ENCODE measurements around the gene DGKG.

The DGKG gene

DNA sequence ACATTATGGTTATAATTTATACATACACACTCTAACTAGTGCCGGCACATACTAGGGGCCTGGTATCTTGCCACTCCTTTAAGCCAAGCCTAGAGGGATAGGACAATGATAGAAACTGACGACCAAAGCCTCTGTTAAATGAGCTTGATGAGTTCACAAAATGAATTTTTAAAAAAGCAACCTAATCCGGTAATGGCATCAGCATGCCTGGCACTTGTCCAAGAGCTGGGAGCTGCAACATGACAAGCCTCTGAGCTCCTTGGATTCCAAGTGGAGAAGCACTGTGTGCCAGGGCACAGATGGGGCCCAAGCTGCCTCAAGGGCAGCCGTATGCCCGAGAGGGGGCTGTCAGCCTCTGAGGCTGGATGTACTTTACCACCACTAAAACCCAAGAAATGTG is 262.9 kb downstream of the DGKG start:
- no peak overlapping the region for H3K4me3 ChIP-seq (ENCODE audit: low read depth, low read length)
- TF ChIP-seq, protein P1, sequence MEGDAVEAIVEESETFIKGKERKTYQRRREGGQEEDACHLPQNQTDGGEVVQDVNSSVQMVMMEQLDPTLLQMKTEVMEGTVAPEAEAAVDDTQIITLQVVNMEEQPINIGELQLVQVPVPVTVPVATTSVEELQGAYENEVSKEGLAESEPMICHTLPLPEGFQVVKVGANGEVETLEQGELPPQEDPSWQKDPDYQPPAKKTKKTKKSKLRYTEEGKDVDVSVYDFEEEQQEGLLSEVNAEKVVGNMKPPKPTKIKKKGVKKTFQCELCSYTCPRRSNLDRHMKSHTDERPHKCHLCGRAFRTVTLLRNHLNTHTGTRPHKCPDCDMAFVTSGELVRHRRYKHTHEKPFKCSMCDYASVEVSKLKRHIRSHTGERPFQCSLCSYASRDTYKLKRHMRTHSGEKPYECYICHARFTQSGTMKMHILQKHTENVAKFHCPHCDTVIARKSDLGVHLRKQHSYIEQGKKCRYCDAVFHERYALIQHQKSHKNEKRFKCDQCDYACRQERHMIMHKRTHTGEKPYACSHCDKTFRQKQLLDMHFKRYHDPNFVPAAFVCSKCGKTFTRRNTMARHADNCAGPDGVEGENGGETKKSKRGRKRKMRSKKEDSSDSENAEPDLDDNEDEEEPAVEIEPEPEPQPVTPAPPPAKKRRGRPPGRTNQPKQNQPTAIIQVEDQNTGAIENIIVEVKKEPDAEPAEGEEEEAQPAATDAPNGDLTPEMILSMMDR (IDR thresholded peaks at IDR 0.05; ENCODE audit: borderline replicate concordance, insufficient read depth, low read depth, low read length), result no peak

DNA sequence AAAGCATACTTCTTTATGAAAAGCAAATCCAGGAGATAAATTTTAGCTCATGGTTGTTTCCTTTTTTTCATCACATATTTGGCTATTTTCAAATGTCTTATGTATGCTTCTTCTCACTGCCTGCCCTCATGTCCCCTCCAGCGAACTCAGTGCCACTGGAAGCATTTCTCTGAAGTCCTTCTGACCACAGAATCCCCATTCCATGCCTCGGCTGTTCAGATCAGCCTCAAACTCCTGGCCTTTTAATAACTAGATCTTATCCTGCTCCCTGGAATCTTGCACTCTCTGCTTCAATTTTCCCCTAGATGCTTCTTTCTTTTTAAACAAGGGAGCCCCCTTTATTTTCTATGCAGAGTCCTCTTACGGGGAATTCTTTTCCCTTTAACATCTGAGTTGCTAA is 263.3 kb downstream of the DGKG start:
- no peak overlapping the region for H3K4me3 ChIP-seq (ENCODE audit: low read depth, low read length)
- TF ChIP-seq, protein P1 (IDR thresholded peaks at IDR 0.05; ENCODE audit: borderline replicate concordance, insufficient read depth, low read depth, low read length), result no peak

DNA sequence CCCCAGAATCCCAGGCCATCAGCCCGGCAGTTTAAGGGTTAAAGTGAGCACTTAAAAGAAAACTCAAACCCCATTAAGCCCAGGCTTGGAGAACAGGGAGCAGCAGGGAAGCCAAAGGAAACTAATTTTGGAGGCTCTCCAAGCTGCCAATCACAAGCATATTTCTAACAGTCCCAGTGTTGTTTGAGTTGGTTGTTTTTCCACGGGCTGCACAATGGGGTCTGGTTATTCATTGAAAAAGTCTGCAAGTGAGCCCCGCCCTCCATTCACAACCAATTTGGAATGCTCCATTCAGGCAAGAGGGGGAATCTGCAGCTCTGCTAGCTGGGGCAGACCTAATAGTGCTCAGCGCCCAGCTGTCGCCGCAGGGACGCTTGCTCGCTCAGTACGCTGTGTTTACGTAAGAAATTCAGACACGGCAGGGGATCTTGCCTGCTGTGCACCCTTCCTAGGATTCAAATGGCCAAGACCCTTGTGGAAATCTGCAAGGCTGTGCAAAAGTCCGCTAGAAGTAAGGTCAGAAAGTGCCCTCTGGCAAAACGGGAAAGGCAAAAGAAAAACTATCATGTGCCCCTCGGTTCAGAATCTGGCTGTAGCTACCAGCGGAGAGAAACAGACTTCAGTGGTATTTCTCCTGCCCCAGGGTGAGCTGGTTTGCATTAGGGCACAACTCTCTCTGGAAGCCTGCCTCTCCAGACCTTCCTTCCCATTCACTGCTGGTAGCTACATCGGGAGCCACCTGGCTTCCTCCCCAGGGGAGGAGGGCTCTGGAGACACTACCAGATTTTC is 264.2 kb downstream of the DGKG start:
- TF ChIP-seq, protein P1 (IDR thresholded peaks at IDR 0.05; ENCODE audit: borderline replicate concordance, insufficient read depth, low read depth, low read length), result no peak
- H3K4me3 ChIP-seq (ENCODE audit: low read depth, low read length), result no peak overlapping the region

DNA sequence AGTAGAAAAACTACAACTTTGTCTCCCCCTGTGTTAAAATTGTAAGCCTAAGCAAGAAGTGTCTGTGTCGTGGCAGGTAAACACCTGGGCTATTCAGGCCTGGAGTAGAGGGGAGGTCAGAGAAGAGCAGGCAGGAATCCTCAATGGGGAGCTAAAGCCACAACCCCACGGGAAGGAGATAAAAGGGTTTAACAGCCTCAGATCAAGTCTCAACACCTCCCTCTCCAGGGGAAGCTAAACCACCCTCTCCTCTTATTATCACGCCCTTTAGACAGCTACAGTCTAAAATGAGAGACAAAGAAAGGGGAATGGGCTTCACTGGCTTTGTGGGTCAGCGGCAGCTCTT is 264.7 kb downstream of the DGKG start:
- TF ChIP-seq, protein P1 (IDR thresholded peaks at IDR 0.05; ENCODE audit: borderline replicate concordance, insufficient read depth, low read depth, low read length), result no peak
- no peak overlapping the region for H3K4me3 ChIP-seq (ENCODE audit: low read depth, low read length)
